Measurements from ENCODE around the gene QRFP.

The QRFP gene

GRCh38 chr9:130844044-130844451 lies 52.6 kb downstream of the QRFP start:
- no peak overlapping the region for H3K4me2 ChIP-seq (ENCODE audit: low read length)
- H2AFZ ChIP-seq (ENCODE audit: low read depth, low read length): no peak overlapping the region
- H3K9me3 ChIP-seq (ENCODE audit: insufficient read depth, low read length): no peaks in the 10 kb centered on the region
- TF ChIP-seq EZH2phosphoT487 (IDR thresholded peaks at IDR 0.05; ENCODE audit: low read depth): no peak
- no peaks in the 10 kb centered on the region for H3K4me1 ChIP-seq (ENCODE audit: low read length)
- peaks cover 2% of the 10 kb centered on the region for H3K36me3 ChIP-seq (replicated peaks; ENCODE audit: low read depth, low read length)
- no peak overlapping the region for H3K4me3 ChIP-seq (ENCODE audit: low read length)
- H3K27me3 ChIP-seq (ENCODE audit: low read depth, low read length): no peaks in the 10 kb centered on the region
- peaks cover 43% of the 10 kb centered on the region for H4K20me1 ChIP-seq (ENCODE audit: insufficient read depth, low read length)
- no peak overlapping the region for H3K9ac ChIP-seq (ENCODE audit: low read length)
- H3K27ac ChIP-seq (ENCODE audit: low read length): no peak overlapping the region
- H3K79me2 ChIP-seq (ENCODE audit: low read length): peaks cover 94% of the 10 kb centered on the region

- Histone ChIP-seq H2AFZ (ENCODE audit: low read depth, low read length) (no peak overlapping the region), H3K79me2 (ENCODE audit: low read length) (peaks cover 94% of the 10 kb centered on the region), H3K4me1 (ENCODE audit: low read length) (no peaks in the 10 kb centered on the region), H3K27me3 (ENCODE audit: low read depth, low read length) (no peaks in the 10 kb centered on the region), H3K4me3 (ENCODE audit: low read length) (no peak overlapping the region), H3K9ac (ENCODE audit: low read length) (no peak overlapping the region), H3K36me3 (replicated peaks; ENCODE audit: low read depth, low read length) (peaks cover 2% of the 10 kb centered on the region), H3K27ac (ENCODE audit: low read length) (no peak overlapping the region), H3K9me3 (ENCODE audit: insufficient read depth, low read length) (no peaks in the 10 kb centered on the region), H4K20me1 (ENCODE audit: insufficient read depth, low read length) (peaks cover 50% of the 10 kb centered on the region), H3K4me2 (ENCODE audit: low read length) (no peak overlapping the region)
- TF ChIP-seq EZH2phosphoT487 (IDR thresholded peaks at IDR 0.05; ENCODE audit: low read depth): no peak
These were observed 53.3 kb downstream of the QRFP start for GRCh38 chr9:130843049-130843908.
